Hair follicle dermal papilla cell (primary cell): ENCODE results near the gene PPP1R1B. TPM values are rescaled to one million over a fixed set of nuclear protein-coding genes. Genes with fewer than 3 reads are reported as not detected.

Experiments used
- total RNA-seq: library from RNA; depleted of rRNA; stranded (reverse); fragments of >200 nt; gene quantifications from 2 replicates; pipeline ENCODE4 v1.2.3, GENCODE V29; 2012

Gene PPP1R1B
- total RNA-seq: not detected in 2 replicates

DNA sequence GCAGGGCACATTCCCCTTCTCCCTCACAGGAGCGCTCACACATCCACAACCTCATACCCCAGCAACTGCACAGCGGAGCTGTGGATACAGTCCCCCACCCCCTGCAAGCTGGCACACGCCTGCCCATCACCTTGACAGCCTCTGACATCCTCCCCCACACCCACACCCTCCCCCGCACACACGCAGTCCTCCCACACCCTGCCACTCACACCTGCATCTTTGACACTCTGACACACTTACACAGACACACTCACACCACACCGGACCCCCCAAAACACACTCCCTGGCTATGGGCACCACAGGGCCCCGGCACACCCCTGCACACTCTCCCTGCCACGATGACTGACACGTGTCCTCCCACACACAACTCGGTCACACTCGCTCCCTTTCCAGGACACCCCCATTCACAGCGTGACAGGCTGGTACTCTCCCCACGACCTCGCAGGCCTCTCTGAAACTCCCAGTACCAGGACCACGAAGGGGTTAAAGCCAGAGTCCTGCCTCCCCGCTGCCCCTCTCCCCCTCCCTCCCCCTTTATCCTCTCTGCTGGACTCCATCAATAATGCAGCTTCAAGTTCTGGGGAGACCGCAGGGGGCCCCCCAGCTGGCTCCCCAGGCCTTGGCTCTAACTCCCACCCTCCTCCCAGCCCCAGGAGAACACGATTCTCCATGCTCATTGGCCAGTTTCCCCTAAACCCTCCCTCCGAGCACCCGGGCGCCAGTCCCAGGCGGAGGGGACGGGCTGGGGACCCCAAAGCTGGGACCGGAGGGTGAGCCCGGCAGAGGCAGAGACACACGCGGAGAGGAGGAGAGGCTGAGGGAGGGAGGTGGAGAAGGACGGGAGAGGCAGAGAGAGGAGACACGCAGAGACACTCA lies at the start of gene PPP1R1B:
Gene PPP1R1B, plus strand, starts transcription at position 782 of the 876 bp plus-strand sequence. CDS start 441 bp downstream, outside the sequence.

GRCh38 chr17:39607851-39608130 lies 19.0 kb upstream of the PPP1R1B start, which contains the start of gene NEUROD2:
NEUROD2 (minus strand) TSS chr17:39607920; CDS start chr17:39606599, 1,321 bp downstream.

GRCh38 chr17:39636927-39637736 lies 10.4 kb downstream of the PPP1R1B start, which contains the start of gene STARD3:
STARD3 (plus strand) TSS chr17:39637144; CDS start chr17:39653532, 16,388 bp downstream.

DNA sequence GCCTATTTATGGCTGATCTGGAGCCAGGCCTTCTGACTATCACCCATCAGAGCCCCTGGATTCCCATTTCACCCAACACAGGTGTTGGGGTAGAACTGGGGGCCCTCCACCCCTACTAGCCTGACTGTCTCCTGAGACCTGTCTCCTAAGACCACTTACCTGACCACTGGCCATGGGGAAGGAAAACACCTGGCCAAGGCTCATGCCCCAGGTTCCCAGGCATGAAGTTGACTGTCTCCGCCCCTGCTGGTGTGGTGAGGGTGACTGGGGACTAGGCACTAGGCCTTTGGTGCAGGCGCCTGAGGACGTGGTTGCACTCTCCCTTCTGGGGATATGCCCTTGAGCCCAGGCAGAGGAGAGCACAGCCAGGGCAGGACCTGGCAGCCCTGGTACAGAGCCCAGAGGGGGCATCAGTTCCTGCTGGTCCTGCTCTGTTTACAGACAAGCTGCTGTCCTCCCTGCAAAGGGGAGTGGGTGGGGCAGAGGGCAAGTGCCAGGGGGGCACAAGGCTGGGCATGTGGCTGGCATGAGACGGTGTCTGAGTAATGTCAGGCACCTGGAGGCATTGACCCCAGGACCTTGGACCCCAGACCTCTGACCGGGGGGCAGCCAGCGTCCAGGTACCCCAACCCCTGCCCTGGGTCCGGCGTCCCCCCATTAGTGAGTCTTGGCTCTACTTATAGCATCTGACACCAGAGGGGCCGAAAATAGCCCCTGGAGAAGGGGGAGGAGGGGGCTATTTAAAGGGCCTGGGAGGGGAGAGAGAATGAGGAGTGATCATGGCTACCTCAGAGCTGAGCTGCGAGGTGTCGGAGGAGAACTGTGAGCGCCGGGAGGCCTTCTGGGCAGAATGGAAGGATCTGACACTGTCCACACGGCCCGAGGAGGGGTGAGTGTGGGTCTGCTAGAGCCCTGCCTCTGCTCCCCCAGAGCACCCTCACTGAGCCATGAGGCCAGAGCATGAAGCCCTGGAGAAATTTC lies 38.1 kb downstream of the PPP1R1B start, which contains the start of gene TCAP:
Gene TCAP, plus strand, starts transcription at position 769 of the 981 bp plus-strand sequence. Its CDS starts 11 bp downstream, at position 780.

DNA sequence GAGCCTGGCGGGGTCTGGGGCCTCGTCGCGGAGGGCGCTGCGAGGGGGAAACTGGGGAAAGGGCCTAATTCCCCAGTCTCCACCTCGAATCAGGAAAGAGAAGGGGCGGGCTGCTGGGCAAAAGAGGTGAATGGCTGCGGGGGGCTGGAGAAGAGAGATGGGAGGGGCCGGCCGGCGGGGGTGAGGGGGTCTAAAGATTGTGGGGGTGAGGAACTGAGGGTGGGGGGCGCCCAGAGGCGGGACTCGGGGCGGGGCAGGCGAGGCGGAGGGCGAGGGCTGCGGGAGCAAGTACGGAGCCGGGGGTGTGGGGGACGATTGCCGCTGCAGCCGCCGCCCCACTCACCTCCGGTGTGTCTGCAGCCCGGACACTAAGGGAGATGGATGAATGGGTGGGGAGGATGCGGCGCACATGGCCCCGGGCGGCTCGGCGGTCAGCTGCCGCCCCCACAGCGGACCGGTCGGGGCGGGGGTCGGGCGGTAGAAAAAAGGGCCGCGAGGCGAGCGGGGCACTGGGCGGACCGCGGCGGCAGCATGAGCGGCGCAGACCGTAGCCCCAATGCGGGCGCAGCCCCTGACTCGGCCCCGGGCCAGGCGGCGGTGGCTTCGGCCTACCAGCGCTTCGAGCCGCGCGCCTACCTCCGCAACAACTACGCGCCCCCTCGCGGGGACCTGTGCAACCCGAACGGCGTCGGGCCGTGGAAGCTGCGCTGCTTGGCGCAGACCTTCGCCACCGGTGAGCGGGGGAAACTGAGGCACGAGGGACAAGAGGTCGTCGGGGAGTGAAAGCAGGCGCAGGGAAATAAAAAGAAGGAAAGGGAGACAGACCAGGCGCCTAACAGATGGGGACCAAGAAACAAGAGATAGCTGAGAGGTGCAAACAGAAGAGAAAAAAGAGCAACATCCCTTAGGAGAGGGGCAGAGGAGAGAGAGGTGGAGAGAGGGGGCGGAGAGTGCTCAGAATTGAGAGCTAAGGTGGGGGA lies 41.5 kb downstream of the PPP1R1B start, which contains the start of gene PNMT:
Gene PNMT, plus strand, starts transcription at position 509 of the 980 bp plus-strand sequence. Its CDS starts 23 bp downstream, at position 532.

Other genes starting within 250 kb of the PPP1R1B start
- 12.9 and 19.3 TPM in 2 replicates for gene FBXL20, start 225.3 kb upstream of the PPP1R1B start, total RNA-seq
- gene MED1, start 175.7 kb upstream of the PPP1R1B start, total RNA-seq: 27.7 and 32.8 TPM in 2 replicates
- gene CDK12, start 165.5 kb upstream of the PPP1R1B start, total RNA-seq: 50.0 and 50.9 TPM in 2 replicates
- not detected in 2 replicates for gene NEUROD2, start 19.0 kb upstream of the PPP1R1B start, total RNA-seq
- 21.5 and 29.5 TPM in 2 replicates for gene STARD3, start 10.2 kb downstream of the PPP1R1B start, total RNA-seq
- gene TCAP, start 38.4 kb downstream of the PPP1R1B start, total RNA-seq: 0.36 and 0.49 TPM in 2 replicates
- gene PNMT, start 41.5 kb downstream of the PPP1R1B start, total RNA-seq: not detected in 2 replicates
- 14.9 and 17.1 TPM in 2 replicates for gene PGAP3, start 61.1 kb downstream of the PPP1R1B start, total RNA-seq
- 49.1 and 56.8 TPM in 2 replicates for gene ERBB2, start 73.1 kb downstream of the PPP1R1B start, total RNA-seq
- gene MIEN1, start 103.6 kb downstream of the PPP1R1B start, total RNA-seq: 16.2 and 22.3 TPM in 2 replicates
- gene GRB7, start 111.0 kb downstream of the PPP1R1B start, total RNA-seq: 0.16 TPM in 1 of 2 replicates, not detected in the other
- not detected in 2 replicates for gene IKZF3, start 237.4 kb downstream of the PPP1R1B start, total RNA-seq
- gene ZPBP2, start 241.2 kb downstream of the PPP1R1B start, total RNA-seq: not detected in 2 replicates